GM21619 (cell line): ENCODE measurements around the gene ABHD12B.

Experiments
- ATAC-seq: cut with Tn5 transposase; IDR thresholded peaks from one replicate; pipeline ENCODE4 v1.9.1; 2021; ENCODE audit not compliant: unreplicated experiment

ABHD12B gene, protein sequence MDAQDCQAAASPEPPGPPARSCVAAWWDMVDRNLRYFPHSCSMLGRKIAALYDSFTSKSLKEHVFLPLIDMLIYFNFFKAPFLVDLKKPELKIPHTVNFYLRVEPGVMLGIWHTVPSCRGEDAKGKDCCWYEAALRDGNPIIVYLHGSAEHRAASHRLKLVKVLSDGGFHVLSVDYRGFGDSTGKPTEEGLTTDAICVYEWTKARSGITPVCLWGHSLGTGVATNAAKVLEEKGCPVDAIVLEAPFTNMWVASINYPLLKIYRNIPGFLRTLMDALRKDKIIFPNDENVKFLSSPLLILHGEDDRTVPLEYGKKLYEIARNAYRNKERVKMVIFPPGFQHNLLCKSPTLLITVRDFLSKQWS

DNA sequence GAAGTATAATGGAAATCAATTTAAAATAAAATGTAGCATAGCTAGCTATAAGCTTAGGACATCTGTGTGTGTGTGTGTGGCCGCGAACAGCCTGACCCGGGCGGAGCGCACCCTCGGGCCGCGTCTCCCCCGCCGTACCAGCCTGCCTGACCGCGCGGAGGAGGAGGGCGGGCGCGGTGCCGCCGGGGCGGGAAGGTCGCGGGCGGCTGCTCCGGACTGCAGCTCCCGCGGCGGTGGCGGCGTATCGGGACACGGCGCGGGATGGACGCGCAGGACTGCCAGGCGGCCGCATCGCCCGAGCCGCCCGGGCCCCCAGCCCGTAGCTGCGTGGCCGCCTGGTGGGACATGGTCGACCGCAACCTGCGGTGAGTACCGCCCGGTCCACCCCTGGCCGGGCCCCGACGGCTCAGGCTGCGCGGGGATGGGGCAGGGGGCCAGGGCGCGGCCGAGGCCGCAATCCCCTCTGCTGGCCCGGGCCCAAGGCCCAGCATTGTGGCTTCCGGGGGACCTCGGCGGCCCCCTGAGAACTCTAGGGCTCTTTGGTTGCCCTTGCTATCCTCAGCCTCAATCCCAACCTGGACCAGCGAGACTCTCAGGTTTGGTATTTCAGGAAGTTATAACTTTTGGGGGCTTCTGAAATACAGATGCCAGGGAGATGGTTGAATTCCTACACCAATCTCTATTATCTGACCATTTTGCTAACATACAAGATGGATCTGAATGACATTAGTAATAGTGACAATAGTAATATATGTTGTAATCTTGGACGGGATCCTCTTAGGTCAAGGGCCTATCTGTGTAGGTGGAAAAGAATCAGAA lies at the start of gene ABHD12B:
Gene ABHD12B (plus strand): TSS at position 140 of the 819 bp plus-strand sequence. CDS start 122 bp downstream, at position 262.
- no peak for ATAC-seq

DNA sequence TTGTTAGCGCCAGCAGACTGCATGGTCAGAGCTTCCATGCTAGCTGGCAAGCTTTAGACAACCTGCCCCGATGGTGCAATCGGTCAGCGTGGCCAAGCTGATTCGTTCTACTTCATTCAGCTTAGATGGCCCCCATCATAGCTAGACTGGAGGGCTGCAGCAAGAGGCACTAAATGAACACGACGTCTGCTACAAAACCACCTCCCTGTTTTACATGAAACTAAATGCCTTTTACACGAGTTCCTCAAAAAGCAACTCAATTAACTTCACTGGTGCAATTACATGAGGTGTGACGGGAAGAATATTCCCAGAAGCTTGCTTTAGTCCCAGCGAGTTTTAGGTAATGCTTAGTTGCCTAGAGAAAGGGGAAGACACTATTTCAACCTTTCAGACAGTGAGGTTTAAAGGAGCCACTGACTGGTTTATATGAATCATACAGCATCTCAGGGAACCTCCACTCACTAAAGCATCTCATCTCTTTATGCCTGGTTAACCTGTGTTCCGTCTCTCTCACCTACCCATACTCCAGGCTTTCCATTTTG lies 49.3 kb upstream of the ABHD12B start:
- ATAC-seq: no peak

GRCh38 chr14:50823051-50823761 lies 48.6 kb upstream of the ABHD12B start:
- ATAC-seq: peak; percentile 6

GRCh38 chr14:50823762-50824636 lies 47.9 kb upstream of the ABHD12B start:
- peak; percentile 76 for ATAC-seq

DNA sequence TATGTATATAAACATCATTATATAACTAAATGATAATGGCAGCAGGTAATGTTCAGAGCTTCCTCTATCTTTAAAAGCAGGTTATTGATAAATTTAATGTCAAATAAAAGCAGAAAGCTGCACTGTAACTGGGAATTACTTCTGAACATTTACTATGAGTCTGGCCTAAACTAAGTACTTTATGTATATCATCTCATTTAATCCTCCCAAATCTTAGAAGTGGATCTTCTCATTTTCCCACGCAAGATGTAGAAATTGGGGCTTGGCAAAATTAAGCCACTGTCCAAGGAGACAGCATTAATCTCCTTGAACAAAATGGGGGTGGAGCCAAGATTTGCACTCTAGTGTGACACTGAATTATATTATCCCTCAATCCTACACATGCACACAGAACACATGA lies 46.5 kb upstream of the ABHD12B start:
- ATAC-seq: no peak

DNA sequence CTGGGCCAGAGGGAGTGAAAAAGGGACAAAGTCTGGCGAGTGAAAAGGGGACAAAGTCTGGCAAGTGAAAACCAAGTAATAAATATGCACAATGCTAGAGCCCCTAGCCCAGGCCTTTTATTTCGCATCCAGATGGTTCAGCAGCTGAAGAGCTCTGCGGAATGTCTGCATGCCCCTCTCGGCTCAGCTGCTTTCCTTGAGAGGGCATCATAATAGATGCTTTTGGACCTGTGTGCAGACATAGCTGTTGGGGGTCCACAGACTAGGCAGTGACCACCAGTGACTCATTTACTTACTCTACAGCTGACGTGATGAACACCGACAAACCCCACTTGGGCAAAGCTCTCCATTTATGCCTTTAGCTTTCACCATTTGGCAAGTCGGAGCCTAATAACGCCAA lies 45.2 kb upstream of the ABHD12B start:
- no peak for ATAC-seq

GRCh38 chr14:50828721-50829488 lies 42.9 kb upstream of the ABHD12B start:
- ATAC-seq: no peak

DNA sequence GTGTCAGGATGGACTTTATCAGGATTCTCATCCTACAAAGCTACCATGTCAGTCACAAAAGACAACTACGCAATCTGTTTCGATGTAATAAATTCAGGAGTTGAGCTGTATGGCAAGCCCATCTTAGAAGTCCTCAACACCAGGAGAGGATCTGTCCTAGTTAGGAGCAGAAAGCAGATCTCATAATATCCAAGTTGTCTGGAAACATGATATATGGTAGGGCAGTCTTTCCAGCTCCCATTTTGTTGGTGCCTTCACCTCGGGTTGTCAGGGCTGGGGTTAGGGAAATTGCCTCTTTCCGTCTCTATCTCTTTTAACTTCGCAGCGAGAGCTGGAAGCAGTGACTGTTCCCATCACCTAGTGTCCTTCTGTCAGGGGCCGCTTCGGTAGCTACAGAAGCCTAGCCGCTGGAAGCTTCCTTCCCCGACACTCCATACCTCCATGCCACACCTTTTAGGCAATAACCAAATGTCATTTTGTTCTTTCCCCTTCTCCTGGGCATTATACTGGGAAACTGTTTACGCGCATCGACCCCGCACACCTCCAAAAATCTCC lies 42.3 kb upstream of the ABHD12B start:
- ATAC-seq: no peak

- peak; percentile 39 for ATAC-seq
These were observed 41.6 kb upstream of the ABHD12B start for GRCh38 chr14:50830044-50830931.

GRCh38 chr14:50830932-50831725 lies 40.7 kb upstream of the ABHD12B start, which contains the start of gene NIN:
NIN (minus strand) TSS chr14:50831162; CDS start chr14:50822056, 9,106 bp downstream.
- peak; percentile 73 for ATAC-seq

DNA sequence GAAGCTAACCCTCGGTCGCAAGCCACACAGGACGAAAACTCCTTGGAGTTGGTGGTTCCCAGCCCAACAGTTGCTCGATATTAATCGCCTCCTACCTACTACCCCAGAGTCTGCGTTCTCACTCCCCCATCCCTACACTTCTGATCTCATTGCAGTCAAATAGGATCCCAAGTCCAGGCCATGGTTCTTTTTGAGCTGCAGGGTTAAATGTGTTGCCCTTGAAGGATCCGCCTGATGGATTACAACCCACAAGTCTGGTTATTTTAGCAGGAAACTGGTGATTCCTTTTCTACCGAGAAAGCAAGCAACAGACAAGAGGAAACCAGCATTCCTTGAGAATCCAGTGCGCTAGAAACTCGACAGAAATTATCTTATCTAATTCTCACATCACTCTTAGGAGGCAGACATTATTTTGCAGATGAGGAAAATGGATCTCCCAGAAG lies 40.1 kb upstream of the ABHD12B start:
- ATAC-seq: no peak

DNA sequence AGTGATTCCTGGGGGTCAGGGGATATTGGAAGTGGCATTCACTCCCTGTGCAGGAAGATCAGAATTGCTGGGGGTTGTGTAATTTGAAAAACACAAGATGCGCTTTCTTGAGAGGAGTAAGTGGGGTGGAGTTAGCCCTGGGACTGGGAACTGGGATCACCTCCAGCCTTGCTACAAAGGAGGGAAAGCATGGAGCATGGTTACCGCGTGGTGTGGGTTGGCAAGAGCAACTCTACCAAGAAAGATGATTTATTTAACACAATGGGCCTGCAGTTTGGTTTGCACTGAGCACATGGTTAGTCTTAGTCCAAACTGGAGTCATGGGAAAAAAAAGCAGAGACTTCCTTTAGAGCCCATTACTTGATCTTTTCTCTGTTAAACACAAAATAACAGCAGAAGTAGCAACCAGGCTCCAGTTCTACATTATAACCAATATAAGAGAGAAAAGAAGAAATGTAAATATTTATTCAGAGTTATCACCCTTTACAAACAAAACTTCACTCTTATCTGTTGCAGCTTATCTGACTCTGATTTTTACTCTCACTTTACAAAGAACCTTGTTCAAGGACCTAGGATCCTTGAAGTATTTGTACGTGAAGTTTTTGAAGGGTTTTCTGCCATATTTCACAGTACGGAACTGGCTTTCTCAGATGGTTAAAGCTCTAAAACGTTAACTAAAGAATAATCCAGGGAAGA lies 38.8 kb upstream of the ABHD12B start:
- ATAC-seq: no peak

DNA sequence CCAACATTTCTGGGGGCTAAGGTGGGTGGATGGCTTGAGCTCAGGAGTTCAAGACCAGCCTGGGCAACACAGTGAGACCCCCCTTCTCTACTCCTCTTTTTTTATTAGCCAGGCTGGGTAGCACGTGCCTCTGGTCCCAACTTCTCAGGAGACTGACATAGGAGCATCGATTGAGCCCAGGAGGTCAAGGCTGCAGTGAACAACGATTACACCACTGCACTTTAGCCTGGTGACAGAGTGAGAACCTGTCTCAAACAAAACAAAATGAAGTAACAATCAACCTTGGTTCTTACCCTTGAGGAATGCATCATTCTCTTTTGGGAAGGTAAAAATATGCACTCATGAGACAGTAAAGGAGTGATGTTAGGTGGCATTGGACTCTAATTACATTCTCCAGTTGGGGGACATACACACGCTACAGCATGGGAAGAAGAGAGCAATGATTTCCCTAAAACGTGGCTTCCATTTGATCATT lies 37.0 kb upstream of the ABHD12B start:
- no peak for ATAC-seq

DNA sequence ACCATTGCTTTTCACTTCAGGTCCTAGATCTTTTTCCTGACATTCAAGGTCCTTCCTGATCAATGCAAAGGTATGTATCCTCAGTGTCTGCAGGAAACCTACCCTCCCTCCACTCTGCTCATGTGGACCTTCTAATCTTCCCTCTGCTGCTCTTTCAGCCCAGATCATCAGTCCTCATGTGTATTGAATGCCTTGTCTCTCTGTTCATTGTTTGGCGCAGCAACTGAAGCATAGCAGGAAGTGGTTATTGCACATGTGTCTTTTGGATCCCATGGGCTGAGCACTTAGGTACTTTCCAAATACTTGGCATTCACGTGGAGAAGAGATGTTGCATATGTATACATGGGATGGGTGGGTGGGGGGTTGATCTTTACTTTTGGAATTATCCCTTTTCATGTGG lies 36.6 kb upstream of the ABHD12B start:
- ATAC-seq: no peak

GRCh38 chr14:50836515-50836914 lies 35.3 kb upstream of the ABHD12B start:
- ATAC-seq: no peak

GRCh38 chr14:50837271-50837670 lies 34.6 kb upstream of the ABHD12B start:
- ATAC-seq: no peak
